ENCODE data around the gene RETSAT. TPM values are rescaled to one million over a fixed set of nuclear protein-coding genes. Genes with fewer than 3 reads are reported as not detected.
"Not testable (repeated sequence)": the region's sequence is repeated elsewhere in the genome, so short reads cannot be mapped to it uniquely, and the experiment has no call there.

RETSAT gene
- total RNA-seq, 2 experiments from 2014 or later = 30.1 to 31.1 TPM

DNA sequence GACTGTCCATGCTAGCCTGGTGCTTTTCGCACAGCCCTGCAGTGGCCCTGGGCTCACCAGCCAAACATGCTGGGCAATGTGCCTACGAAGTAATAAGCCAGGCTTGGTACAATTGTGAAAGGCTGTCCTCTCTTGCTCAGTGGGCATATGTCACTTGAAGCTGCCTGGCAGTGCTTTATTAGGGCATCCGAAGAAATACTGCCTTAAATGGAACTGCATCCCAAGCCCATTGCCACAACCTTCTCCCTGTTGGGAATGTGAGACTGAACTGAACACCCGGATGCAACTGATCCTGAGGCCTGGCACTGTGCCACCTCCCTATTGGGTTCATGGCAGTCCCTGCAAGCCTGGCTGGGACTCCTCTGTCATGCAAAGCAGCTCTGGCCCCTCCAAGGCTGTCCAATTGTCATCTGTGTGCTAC is 39.9 kb upstream of the RETSAT start:
- DNase-seq = no peak
- Mint-ChIP-seq H3K27me3 (no peaks in the 10 kb centered on the region), H3K9me3 (no peaks in the 10 kb centered on the region), H3K36me3 (ENCODE audit: low read depth) (peaks cover 48% of the 10 kb centered on the region), H3K27ac (no peak overlapping the region), H3K4me1 (peaks cover 23% of the 10 kb centered on the region), H3K4me3 (no peak overlapping the region)
- ChIA-PET POLR2A (no interaction called here), CTCF (interaction anchor here (1.2 to 3.9 kb wide), 2 partner anchors 11 to 157 kb away, joined by 4 to 43 read pairs; no protein-coding TSS in a partner anchor)

DNA sequence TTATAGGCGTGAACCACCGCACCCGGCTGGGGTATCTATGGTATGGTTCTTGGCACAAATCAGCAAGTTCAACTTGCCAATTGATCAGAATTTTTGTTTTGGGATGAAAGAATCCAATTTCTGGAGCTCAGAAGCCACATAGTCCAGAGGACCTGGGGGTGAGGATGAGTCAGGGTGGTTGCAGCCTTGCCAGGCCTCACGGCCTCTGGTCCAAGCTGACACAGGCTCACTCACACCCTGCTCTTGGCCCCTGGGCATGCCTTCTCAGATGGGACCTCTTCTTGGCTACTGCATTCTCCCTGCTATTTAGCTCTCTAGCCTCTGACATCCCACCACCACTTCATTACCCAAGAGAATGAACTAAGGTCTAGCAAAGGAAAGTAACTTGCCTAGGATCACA is 39.5 kb upstream of the RETSAT start:
- no peaks in the 10 kb centered on the region for H3K9me3 Mint-ChIP-seq
- POLR2A ChIA-PET = interaction anchor here (3.5 kb wide), 1 partner anchor 145 kb away, joined by 22 read pairs; the partner anchor contains the start of gene MAT2A
- H3K27me3 Mint-ChIP-seq = no peaks in the 10 kb centered on the region
- no peak for DNase-seq
- CTCF ChIA-PET = interaction anchor here (0.6 to 3.9 kb wide), 3 partner anchors 12 to 158 kb away, joined by 3 to 43 read pairs (median 4); no protein-coding TSS in a partner anchor
- H3K27ac Mint-ChIP-seq = no peak overlapping the region
- H3K4me1 Mint-ChIP-seq = peaks cover 23% of the 10 kb centered on the region
- peaks cover 48% of the 10 kb centered on the region for H3K36me3 Mint-ChIP-seq (ENCODE audit: low read depth)
- H3K4me3 Mint-ChIP-seq = no peak overlapping the region

DNA sequence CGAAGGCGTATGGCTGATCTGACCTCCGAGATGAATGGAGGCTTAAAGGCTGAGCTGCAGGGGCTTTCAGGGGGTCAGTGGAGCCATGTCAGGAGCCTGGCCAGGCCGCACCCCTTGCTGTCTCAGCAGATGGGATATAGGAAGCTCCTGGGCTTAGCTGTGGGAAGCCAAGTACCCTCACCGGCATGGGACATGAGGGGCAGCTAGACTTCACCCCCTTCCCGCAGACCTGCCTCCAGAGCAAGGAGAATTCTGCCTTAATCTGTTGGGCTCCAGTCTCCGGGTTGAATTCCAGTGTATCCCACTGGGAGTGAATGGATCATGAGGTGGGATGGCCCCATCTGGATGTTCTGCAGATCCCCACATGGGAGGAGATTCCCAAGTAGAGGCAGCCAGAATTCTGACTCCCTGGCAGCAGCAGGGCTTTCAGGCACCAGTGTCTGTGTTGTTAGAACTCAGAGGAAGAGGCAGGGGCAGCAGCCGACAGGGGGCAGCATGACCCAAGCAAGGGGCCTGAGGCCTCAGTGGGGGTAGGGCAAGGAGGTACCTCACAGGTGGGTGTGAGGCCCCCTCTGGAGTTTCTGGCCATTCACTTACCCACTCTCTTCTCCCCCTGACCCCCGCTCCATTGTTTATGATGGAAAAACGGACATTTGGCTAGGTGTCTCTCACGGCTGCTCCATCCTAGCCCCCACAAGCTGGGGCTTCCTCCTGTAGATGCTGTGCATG is 36.8 kb upstream of the RETSAT start:
- ChIA-PET CTCF (interaction anchor here (1.0 to 3.9 kb wide), 6 partner anchors 9 to 168 kb away, joined by 3 to 43 read pairs (median 3); no protein-coding TSS in a partner anchor), POLR2A (interaction anchor here (0.7 to 3.5 kb wide), 5 partner anchors 9 to 157 kb away, joined by 3 to 22 read pairs (median 3); partner anchors contain the start of genes ELMOD3 and MAT2A)
- Mint-ChIP-seq H3K27me3 (no peaks in the 10 kb centered on the region), H3K27ac (no peak overlapping the region), H3K4me3 (no peak overlapping the region), H3K9me3 (no peaks in the 10 kb centered on the region), H3K36me3 (ENCODE audit: low read depth) (peaks cover 37% of the 10 kb centered on the region), H3K4me1 (peaks cover 10% of the 10 kb centered on the region)
- peak; percentile 77 for DNase-seq

DNA sequence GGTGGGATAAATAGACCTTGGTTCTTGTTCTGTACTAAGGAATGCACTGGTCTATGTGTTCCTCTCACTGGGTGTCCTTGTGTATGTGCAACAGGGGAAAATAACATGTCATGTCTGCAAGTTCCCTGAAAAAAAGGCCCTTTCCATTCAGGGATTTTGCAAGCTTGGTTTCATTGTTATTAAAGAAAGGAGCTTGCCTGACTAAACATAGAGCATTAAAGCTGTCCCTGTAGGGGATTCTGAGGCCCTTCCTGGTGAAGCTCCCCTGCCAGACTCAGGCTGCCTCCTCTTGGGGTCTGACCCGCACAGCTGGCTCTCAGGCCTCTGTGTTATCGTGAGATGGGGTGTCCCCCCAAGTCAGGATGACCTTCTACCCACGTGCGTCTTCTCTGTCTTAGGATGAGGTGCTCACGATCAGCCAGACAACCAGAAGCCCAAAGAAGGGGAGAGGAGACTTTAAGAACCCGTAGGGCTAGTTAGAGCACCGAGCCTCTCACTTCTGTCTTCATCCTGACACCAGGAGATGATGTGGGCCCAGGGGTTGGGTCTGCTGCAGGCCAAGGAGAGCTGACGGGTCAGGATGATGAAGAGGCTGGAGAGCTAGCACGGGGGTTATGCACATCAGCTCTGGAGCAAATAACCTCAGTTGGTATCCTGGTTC is 34.7 kb upstream of the RETSAT start:
- peak overlapping the region; percentile 15 for H3K27ac Mint-ChIP-seq
- POLR2A ChIA-PET = interaction anchor here (0.8 to 1.6 kb wide), 5 partner anchors 62 to 162 kb away, joined by 3 to 8 read pairs (median 3); partner anchors contain the start of gene MAT2A
- peaks cover 10% of the 10 kb centered on the region for H3K4me1 Mint-ChIP-seq
- no peaks in the 10 kb centered on the region for H3K27me3 Mint-ChIP-seq
- no peak for DNase-seq
- peaks cover 39% of the 10 kb centered on the region for H3K36me3 Mint-ChIP-seq (ENCODE audit: low read depth)
- CTCF ChIA-PET = interaction anchor here (0.9 to 2.3 kb wide), 5 partner anchors 16 to 167 kb away, joined by 3 to 18 read pairs (median 5); no protein-coding TSS in a partner anchor
- no peak overlapping the region for H3K4me3 Mint-ChIP-seq
- no peaks in the 10 kb centered on the region for H3K9me3 Mint-ChIP-seq

DNA sequence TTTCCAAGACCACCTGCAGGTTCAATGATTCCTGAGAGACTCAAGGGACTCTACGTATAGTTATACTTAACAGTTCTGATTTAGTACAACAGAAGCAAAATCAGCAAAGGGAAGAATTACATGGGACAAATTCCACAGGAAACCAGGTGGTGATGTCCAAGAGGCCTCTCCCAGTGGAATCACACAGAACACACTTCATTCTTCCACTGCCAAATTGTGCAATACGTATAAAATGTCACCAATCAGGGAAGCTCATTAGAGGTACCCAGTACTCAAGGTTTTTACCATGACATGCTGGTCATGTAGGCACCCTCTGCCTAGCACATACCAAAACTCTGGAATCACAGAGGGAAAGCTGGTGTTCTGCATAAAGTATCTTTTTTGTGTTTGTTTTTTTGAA is 33.4 kb upstream of the RETSAT start:
- Mint-ChIP-seq H3K9me3 (no peaks in the 10 kb centered on the region), H3K4me3 (no peak overlapping the region)

DNA sequence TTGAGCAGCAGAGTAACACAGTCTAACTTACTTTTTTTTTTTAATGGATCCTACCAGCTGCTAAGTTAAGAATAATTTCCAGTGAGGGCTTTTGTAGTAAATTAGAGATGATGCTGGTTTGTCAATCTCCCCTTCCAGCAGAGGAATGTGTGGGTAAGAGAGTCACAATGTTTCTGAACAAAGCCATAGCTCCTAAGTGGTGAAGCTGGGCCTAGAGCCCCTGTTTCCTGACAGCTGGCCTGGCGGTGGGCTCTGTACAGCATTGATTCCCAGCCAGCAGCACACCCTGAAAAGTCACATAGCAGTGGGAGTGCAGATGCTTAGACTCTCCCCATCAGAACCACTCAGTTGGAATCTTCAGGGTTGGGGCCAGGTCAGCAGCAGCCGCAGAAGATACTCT is 31.4 kb upstream of the RETSAT start:
- no peak overlapping the region for H3K27ac Mint-ChIP-seq
- no peaks in the 10 kb centered on the region for H3K27me3 Mint-ChIP-seq
- no peak overlapping the region for H3K4me3 Mint-ChIP-seq
- DNase-seq = no peak
- H3K9me3 Mint-ChIP-seq = no peaks in the 10 kb centered on the region
- CTCF ChIA-PET = interaction anchor here (0.6 kb wide), 1 partner anchor 68 kb away, joined by 3 read pairs; no protein-coding TSS in a partner anchor
- no peaks in the 10 kb centered on the region for H3K4me1 Mint-ChIP-seq
- H3K36me3 Mint-ChIP-seq (ENCODE audit: low read depth) = peaks cover 46% of the 10 kb centered on the region
- POLR2A ChIA-PET = no interaction called here

More for the DNA sequence above, 33.4 kb upstream of the RETSAT start:
- Mint-ChIP-seq H3K27ac (no peak overlapping the region), H3K27me3 (no peaks in the 10 kb centered on the region), H3K4me1 (peaks cover 5% of the 10 kb centered on the region), H3K36me3 (ENCODE audit: low read depth) (peaks cover 41% of the 10 kb centered on the region)
- no peak for DNase-seq
- CTCF ChIA-PET = interaction anchor here (2.0 kb wide), 1 partner anchor 17 kb away, joined by 5 read pairs; no protein-coding TSS in a partner anchor
- POLR2A ChIA-PET = interaction anchor here (1.3 to 1.6 kb wide), 2 partner anchors 152 to 154 kb away, joined by 3 to 8 read pairs; partner anchors contain the start of gene MAT2A

DNA sequence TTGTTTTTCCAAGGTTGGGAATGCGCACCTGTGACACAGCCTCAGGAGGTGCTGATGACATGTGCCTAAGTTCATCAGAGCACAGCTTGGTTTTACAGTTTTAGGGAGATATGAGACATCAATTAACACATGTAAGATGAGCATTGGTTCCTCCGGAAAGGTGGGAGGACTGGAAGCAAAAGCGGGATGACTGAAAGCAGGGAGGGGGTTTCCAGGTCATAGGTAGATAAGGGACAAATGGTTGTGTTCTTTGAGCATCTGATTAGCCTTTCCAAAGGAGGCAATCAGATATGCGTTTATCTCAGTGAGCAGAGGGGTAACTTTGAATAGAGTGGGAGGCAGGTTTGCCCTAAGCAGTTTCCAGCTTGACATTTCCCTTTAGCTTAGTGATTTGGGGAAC is 29.5 kb upstream of the RETSAT start:
- POLR2A ChIA-PET = no interaction called here
- H3K27ac Mint-ChIP-seq = no peak overlapping the region

DNA sequence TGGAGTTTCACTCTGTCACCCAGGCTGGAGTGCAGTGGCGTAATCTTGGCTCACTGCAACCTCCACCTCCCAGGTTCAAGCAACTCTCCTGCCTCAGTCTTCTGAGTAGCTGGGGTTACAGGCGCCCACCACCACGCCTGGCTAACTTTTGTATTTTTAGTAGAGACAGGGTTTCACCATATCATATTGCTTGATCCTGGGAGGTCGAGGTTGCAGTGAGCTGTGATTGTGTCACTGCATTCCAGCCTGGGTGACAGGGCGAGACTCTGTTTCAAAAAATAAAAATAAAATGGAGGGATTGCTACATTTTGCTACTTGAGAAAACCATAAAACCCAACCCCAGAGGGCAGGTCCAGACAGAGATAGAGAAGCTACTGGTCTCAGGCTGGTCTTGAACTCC is 28.8 kb upstream of the RETSAT start:
- POLR2A ChIA-PET = interaction anchor here (0.6 kb wide), 1 partner anchor 44 kb away, joined by 3 read pairs; no protein-coding TSS in a partner anchor
- CTCF ChIA-PET = interaction anchor here (1.1 kb wide), 1 partner anchor 54 kb away, joined by 4 read pairs; no protein-coding TSS in a partner anchor
- H3K36me3 Mint-ChIP-seq (ENCODE audit: low read depth) = peaks cover 54% of the 10 kb centered on the region
- DNase-seq, H3K27ac Mint-ChIP-seq, H3K9me3 Mint-ChIP-seq, H3K4me1 Mint-ChIP-seq, H3K4me3 Mint-ChIP-seq, H3K27me3 Mint-ChIP-seq: not testable (repeated sequence)

More for the DNA sequence above, 29.5 kb upstream of the RETSAT start:
- Mint-ChIP-seq H3K4me1 (no peaks in the 10 kb centered on the region), H3K9me3 (peaks cover 8% of the 10 kb centered on the region), H3K27me3 (no peaks in the 10 kb centered on the region), H3K4me3 (no peak overlapping the region), H3K36me3 (ENCODE audit: low read depth) (peaks cover 52% of the 10 kb centered on the region)
- CTCF ChIA-PET = no interaction called here
- DNase-seq = no peak

DNA sequence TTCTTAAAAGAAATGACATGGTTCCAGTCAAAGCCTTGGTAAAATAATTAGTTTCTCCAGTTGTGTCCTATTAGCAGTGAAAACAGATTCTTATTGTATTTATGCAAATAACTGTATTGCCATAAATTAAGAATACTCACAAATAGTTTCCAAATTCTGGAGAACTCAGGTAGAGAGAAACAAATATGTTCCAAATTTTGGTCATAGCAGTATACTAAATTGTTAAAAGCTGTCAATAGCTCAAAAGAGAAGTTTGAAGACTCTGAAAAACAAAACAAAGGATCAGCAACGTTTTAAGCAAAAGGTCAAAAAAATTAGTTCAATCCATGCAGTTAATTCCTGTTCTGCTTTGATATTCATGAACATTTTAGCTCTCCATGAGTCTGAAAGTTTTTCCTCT is 25.7 kb upstream of the RETSAT start:
- no peak for DNase-seq
- Mint-ChIP-seq H3K4me1 (no peaks in the 10 kb centered on the region), H3K36me3 (ENCODE audit: low read depth) (peaks cover 59% of the 10 kb centered on the region), H3K27me3 (no peaks in the 10 kb centered on the region), H3K4me3 (no peak overlapping the region), H3K9me3 (peaks cover 10% of the 10 kb centered on the region), H3K27ac (no peak overlapping the region)
- CTCF ChIA-PET = interaction anchor here (1.2 kb wide), 1 partner anchor 172 kb away, joined by 4 read pairs; no protein-coding TSS in a partner anchor
- POLR2A ChIA-PET = no interaction called here

DNA sequence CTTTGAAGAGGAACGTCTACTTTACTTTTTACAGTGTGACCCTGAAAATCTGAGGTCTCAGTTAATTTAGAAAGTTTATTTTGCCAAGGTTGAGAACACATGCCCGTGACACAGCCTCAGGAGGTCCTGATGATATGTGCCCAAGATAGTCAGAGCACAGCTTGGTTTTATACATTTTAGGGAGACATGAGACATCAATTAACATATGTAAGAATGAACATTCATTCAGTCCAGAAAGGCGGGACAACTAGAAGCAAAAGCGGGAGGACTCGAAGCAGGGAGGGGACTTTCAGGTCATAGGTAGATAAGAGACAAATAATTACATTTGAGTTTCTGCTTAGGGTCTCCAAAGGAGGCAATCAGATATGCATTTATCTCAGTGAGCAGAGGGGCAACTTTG is 23.9 kb upstream of the RETSAT start:
- POLR2A ChIA-PET = no interaction called here
- Mint-ChIP-seq H3K4me3 (no peak overlapping the region), H3K36me3 (ENCODE audit: low read depth) (peaks cover 54% of the 10 kb centered on the region), H3K9me3 (peaks cover 10% of the 10 kb centered on the region), H3K4me1 (no peaks in the 10 kb centered on the region), H3K27me3 (no peaks in the 10 kb centered on the region), H3K27ac (no peak overlapping the region)
- CTCF ChIA-PET = no interaction called here
- no peak for DNase-seq

DNA sequence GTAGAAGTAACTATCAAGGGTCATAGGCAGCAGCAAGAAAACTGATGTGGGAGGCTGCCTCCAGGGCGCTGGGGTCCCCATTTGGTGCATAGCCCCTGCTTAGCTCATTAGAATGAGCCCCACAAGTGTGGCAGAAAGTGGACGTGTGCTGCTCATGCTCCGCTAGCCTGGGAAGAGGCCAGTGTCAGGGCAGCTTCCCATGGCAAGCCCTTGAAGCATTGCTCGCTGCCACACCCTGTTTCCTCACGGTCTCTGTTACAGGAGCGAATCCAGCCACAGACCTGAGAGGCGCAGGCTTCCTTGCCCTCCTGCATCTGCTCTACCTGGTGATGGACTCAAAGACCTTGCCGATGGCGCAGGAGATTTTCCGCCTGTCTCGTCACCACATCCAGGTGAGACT is 22.8 kb upstream of the RETSAT start:
- ChIA-PET CTCF (no interaction called here), POLR2A (no interaction called here)
- no peak overlapping the region for H3K4me3 Mint-ChIP-seq
- H3K4me1 Mint-ChIP-seq = no peaks in the 10 kb centered on the region
- no peak overlapping the region for H3K27ac Mint-ChIP-seq
- peaks cover 49% of the 10 kb centered on the region for H3K36me3 Mint-ChIP-seq (ENCODE audit: low read depth)
- DNase-seq = no peak
- no peaks in the 10 kb centered on the region for H3K27me3 Mint-ChIP-seq
- H3K9me3 Mint-ChIP-seq = peaks cover 10% of the 10 kb centered on the region

DNA sequence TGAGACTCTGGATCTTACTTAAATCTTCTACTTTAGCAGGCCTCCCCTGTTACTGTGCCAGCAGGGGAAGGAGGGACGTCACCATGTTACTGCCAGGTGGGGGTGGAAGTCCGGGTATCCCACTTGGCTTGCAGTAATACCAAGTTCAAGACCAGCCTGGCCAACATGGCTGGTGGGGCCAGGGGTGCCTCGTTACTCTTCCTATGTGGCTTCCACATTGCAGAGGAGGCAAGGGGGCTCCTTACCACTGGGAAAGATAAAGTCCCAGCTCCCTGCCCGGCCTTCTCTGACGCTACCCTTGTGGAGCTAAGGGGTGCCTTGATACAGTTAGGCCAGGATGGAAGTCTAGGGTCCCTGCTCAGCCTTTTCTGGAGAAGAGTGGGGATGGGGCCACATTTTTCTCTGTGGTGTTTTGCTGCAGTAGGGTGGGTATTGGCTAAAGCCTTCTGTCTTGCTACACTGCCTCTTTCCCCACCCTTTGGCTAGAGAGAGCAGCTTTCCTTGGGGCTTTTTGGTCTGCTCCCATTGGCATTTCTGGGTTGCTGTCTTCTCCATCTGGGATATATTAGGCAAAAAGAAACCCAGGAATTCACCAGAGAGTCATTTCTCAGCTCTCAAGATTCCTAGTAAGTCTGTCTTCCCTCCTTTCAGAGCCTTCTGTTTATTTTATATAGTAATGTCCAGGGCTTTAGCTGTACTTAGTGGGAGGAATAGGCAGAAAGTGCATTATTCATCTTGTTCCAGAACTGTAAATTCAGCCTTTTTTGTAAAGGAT is 22.1 kb upstream of the RETSAT start:
- no peaks in the 10 kb centered on the region for H3K4me1 Mint-ChIP-seq

More for the DNA sequence above, 22.1 kb upstream of the RETSAT start:
- H3K9me3 Mint-ChIP-seq = peaks cover 10% of the 10 kb centered on the region
- H3K27me3 Mint-ChIP-seq = no peaks in the 10 kb centered on the region
- peaks cover 48% of the 10 kb centered on the region for H3K36me3 Mint-ChIP-seq (ENCODE audit: low read depth)
- ChIA-PET POLR2A (interaction anchor here (0.8 kb wide), 1 partner anchor 10 kb away, joined by 3 read pairs; no protein-coding TSS in a partner anchor), CTCF (no interaction called here)
- no peak for DNase-seq
- H3K4me3 Mint-ChIP-seq = no peak overlapping the region
- no peak overlapping the region for H3K27ac Mint-ChIP-seq
